Measurements from ENCODE around the gene CBX7.
A peak's percentile ranks its signal among the peaks of the same experiment; 100 is the strongest.

The CBX7 gene

GRCh38 chr22:39084666-39085065 lies 67.8 kb downstream of the CBX7 start:
- no peak overlapping the region for H3K27ac Mint-ChIP-seq
- H3K4me3 Mint-ChIP-seq: no peak overlapping the region
- H3K27me3 Mint-ChIP-seq: no peaks in the 10 kb centered on the region
- peaks cover 33% of the 10 kb centered on the region for H3K4me1 Mint-ChIP-seq (ENCODE audit: low read depth)
- H3K36me3 Mint-ChIP-seq: no peaks in the 10 kb centered on the region
- H3K9me3 Mint-ChIP-seq (ENCODE audit: low read depth): no peaks in the 10 kb centered on the region

- Mint-ChIP-seq H3K27me3 (no peaks in the 10 kb centered on the region), H3K36me3 (no peaks in the 10 kb centered on the region), H3K27ac (no peak overlapping the region), H3K4me1 (ENCODE audit: low read depth) (peaks cover 29% of the 10 kb centered on the region), H3K4me3 (no peak overlapping the region), H3K9me3 (ENCODE audit: low read depth) (no peaks in the 10 kb centered on the region)
These were observed 69.0 kb downstream of the CBX7 start for GRCh38 chr22:39083212-39084165.

- Mint-ChIP-seq H3K9me3 (ENCODE audit: low read depth) (no peaks in the 10 kb centered on the region), H3K27ac (peak overlapping the region; percentile 68), H3K36me3 (no peaks in the 10 kb centered on the region), H3K4me1 (ENCODE audit: low read depth) (peaks cover 30% of the 10 kb centered on the region), H3K27me3 (no peaks in the 10 kb centered on the region), H3K4me3 (no peak overlapping the region)
These were observed 70.9 kb downstream of the CBX7 start for GRCh38 chr22:39081598-39081997.

GRCh38 chr22:39081016-39081415 lies 71.5 kb downstream of the CBX7 start:
- H3K27me3 Mint-ChIP-seq: no peaks in the 10 kb centered on the region
- no peaks in the 10 kb centered on the region for H3K9me3 Mint-ChIP-seq (ENCODE audit: low read depth)
- peak overlapping the region; percentile 20 for H3K4me3 Mint-ChIP-seq
- peaks cover 35% of the 10 kb centered on the region for H3K4me1 Mint-ChIP-seq (ENCODE audit: low read depth)
- H3K27ac Mint-ChIP-seq: peak overlapping the region; percentile 68
- no peaks in the 10 kb centered on the region for H3K36me3 Mint-ChIP-seq

Measured in activated naive CD8-positive, alpha-beta T cell (primary cell).